ENCODE measurements around the gene BRAT1. TPM values are rescaled to one million over a fixed set of nuclear protein-coding genes. Genes with fewer than 3 reads are reported as not detected.

BRAT1 gene
- polyA plus RNA-seq, 3 donors from 2014 or later, result 15.0 to 42.4 (median 19.2) TPM

DNA sequence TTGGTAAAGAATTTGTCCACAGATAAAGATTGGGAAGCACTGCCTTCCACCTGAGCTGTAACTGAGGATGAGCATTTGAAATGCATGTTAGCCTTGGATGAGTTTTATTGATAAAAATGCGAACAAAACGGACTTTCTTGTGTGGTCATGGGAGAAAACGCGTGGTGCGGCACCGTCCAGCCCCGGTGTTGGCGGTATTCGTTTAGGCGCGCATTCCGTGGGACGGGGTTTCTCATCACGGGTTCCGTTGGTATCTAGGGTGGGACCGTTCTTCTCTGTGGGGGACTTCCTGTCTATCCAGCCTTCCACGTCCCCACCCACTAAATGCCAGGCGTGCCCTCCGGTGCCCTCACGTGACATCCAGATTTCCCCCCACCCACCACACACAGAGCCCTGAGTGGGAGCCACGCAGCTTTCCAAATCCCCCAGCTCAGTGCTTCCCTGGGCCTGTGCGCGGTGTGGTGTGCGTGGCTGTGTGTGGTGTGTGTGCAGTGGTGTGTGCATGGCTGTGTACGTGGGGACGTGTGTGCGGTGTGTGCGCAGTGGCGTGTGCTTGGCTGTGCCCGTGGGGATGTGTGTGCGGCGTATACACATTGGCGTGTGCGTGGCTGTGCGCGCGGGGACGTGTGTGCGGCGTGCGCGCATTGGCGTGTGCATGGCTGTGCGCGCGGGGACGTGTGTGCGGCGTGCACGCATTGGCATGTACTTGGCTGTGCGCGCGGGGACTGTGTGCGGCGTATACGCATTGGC lies 21.6 kb upstream of the BRAT1 start:
- no peaks in the 10 kb centered on the region for H3K9me3 Mint-ChIP-seq
- peaks cover 19 to 20% of the 10 kb centered on the region in 2 donors for H3K4me1 Mint-ChIP-seq
- DNase-seq, result no peak
- peaks cover 5 to 23% (median 23%) of the 10 kb centered on the region in 3 donors for H3K36me3 Mint-ChIP-seq
- H3K27ac Mint-ChIP-seq, result no peak overlapping the region
- peaks cover 0 to 6% (median 2%) of the 10 kb centered on the region in 3 donors for H3K27me3 Mint-ChIP-seq (ENCODE audit: low read depth in 3 of 3)
- H3K4me3 Mint-ChIP-seq, result no peak overlapping the region

DNA sequence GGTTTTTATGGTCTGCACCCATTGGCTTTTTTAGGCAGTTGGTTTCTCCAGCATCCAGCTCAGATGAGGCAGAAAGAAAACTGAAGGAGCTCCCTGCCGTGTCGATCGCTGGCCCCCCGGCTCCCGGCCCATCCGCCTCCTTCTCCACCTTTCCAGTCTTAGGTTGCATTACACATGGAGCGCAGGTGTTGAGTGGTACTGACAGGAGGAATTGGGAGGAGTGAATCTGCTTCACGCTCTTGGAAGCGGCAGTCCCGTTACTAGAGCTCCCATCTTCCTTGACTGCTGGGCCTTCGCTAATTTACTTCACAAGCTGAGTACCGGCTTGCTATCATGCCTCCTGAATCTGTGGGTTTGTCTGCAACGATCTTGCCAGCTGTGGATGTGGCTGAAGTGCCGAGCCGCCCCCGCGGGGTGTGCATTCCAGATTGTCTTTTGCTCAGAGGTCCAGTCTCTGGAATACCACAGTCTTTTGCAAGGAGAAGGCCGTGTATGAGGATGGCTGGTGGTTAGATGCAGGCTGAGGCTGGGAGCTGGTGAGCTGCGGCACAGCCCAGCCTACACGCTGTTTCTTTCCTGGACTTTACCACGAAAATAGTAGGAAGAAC lies 20.5 kb upstream of the BRAT1 start:
- Mint-ChIP-seq H3K4me3 (no peak overlapping the region), H3K4me1 (peaks cover 19 to 20% of the 10 kb centered on the region in 2 donors), H3K9me3 (no peaks in the 10 kb centered on the region), H3K27me3 (ENCODE audit: low read depth in 3 of 3) (peaks cover 0 to 6% (median 2%) of the 10 kb centered on the region in 3 donors), H3K27ac (no peak overlapping the region), H3K36me3 (peaks cover 5 to 28% (median 23%) of the 10 kb centered on the region in 3 donors)
- no peak for DNase-seq

DNA sequence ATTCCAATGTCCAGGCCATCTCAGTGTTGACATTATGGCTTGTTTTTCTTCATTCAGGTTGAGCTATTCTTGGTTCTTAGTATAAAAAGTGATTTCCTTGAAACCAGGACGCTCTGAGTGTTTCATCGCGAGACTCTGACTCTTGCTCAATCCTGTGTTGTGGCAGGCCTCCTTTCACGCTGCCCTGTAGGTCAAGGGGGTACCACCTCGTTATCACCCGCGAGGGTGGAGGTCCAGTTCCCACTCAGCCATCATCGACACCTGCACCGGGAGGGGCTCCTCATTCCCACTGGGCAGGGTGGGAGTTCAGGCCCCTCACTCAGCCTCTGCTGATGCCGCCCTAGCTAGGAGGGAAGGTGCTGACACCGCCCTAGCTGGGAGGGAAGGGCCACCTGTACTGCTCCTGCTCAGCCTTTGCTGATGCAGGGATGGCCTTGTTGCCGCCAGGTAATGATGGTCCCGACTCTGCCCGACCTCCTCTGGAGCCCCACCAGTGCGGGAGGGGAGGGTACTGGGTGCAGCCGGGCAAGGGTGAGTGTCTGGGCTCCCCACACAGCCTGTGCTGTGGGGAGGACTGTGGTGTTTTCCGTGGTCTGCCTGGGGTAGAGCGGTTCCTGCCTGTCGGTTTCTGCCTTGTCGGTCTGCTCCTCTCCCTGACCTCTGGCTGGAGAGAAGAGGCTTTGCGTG lies 19.9 kb upstream of the BRAT1 start:
- Mint-ChIP-seq H3K4me3 (no peak overlapping the region), H3K27ac (no peak overlapping the region), H3K9me3 (no peaks in the 10 kb centered on the region), H3K36me3 (peaks cover 7 to 28% (median 23%) of the 10 kb centered on the region in 3 donors), H3K27me3 (ENCODE audit: low read depth in 3 of 3) (peaks cover 0 to 6% (median 2%) of the 10 kb centered on the region in 3 donors), H3K4me1 (peaks cover 19 to 20% of the 10 kb centered on the region in 2 donors)
- no peak for DNase-seq

DNA sequence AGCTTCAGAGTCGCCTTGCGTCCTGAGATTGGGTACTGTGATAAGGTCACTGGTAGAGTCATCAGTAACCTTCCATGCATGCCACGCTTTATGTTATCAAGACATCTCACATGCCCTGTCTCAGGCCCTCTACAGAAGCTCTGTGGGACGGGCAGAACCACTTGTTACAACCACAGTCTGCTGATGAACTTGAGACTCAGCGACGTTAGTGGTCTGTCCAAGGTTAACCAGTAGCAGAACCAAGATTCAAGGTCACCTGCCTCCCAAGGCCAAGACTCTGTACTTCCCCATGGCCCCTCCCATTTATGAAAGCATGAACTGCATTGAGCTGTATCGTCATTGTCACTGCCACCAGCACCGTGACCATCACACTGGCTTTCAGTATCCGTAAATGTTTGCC lies 18.4 kb upstream of the BRAT1 start:
- Mint-ChIP-seq H3K36me3 (peaks cover 13 to 22% (median 15%) of the 10 kb centered on the region in 3 donors), H3K4me3 (no peak overlapping the region), H3K4me1 (peaks cover 19 to 20% of the 10 kb centered on the region in 2 donors), H3K27ac (peak overlapping the region in 5 of 6 donors; percentile 52 to 87 (median 74)), H3K9me3 (no peaks in the 10 kb centered on the region), H3K27me3 (ENCODE audit: low read depth in 3 of 3) (peaks cover 0 to 7% (median 2%) of the 10 kb centered on the region in 3 donors)
- peak; percentile 41 to 58 (median 46) for DNase-seq

DNA sequence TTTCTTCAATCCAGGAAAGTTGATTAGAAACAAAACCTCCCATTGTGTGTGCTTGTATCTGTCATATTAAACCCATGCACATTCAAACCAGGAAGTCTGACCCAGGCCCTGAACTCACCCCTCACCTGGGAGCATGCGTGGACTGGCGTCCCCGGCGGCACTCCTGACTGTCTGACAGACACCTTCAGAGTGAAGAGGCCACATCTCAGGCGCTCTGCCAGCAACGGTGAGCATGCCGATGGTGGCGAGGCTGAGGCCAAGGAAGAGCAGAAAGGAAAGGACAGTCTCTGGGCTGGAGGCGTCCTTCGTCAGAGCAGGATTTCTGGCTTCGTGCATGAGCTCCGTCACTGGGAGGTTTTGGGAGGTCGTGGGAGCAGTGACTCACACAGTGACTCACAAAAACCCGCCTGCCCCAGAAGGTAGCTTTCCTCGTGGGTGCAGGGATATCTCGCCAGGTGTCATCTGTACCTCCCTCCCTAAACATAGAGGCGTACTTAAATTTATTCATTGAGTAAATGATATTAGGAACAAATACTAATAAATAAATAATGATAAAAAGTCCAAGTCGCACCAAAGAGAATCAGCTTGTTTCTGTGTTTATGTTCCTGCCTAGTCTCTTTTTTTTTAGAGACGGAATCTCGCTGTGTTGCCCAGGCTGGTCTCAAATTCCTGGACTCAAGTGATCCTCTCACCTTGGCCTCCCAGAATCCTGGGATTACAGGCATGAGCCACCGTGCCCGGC lies 16.9 kb upstream of the BRAT1 start:
- Mint-ChIP-seq H3K9me3 (no peaks in the 10 kb centered on the region), H3K27me3 (ENCODE audit: low read depth in 3 of 3) (peaks cover 0 to 7% (median 2%) of the 10 kb centered on the region in 3 donors), H3K36me3 (peaks cover 13 to 22% (median 15%) of the 10 kb centered on the region in 3 donors), H3K4me1 (peaks cover 19 to 21% of the 10 kb centered on the region in 2 donors), H3K4me3 (no peak overlapping the region), H3K27ac (no peak overlapping the region)
- DNase-seq, result no peak

DNA sequence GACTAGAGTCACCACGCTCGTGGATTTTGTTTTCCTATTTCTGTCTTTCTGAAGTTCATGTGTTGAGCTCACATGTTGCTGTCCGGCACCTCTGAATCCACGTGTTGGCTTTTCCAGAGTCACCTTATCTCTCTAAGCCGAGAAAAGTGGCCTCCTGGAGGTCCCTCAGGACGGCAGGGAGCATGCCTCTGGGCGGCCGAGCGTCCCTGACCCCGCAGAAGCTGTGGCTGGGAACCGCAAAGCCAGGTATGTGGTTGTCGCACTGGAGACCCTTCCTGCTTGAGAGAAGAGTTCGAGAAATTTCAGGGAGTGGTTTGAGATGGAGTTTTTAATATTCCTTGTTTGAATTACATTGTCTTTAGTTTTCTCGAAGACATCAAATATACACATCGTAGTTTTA lies 16.1 kb upstream of the BRAT1 start:
- H3K36me3 Mint-ChIP-seq, result peaks cover 13 to 22% (median 15%) of the 10 kb centered on the region in 3 donors
- no peak overlapping the region for H3K4me3 Mint-ChIP-seq
- H3K27ac Mint-ChIP-seq, result no peak overlapping the region
- peaks cover 0 to 7% (median 0%) of the 10 kb centered on the region in 3 donors for H3K27me3 Mint-ChIP-seq (ENCODE audit: low read depth in 3 of 3)
- H3K4me1 Mint-ChIP-seq, result peaks cover 19 to 21% of the 10 kb centered on the region in 2 donors
- no peak for DNase-seq
- no peaks in the 10 kb centered on the region for H3K9me3 Mint-ChIP-seq

DNA sequence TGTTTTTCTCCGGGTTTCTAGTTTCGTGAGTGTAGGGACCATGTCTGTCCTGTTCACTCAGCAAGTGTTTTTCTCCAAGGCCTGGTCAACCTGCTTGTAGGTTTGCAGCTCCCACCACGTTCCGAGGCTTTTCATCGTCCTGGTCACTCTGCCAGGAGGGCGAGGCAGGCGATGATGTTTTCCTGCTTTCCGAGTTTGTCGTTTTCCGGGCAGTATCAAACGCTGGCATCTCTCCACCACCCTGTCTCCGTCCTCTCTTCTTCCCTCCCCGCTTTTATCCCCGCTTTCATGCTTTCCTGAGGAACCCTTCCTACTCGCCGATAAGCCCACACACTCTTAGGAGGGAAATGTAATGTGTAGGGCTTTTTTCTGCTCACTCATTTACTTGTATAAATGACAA lies 14.7 kb upstream of the BRAT1 start:
- no peak overlapping the region for H3K27ac Mint-ChIP-seq
- H3K4me3 Mint-ChIP-seq, result no peak overlapping the region

DNA sequence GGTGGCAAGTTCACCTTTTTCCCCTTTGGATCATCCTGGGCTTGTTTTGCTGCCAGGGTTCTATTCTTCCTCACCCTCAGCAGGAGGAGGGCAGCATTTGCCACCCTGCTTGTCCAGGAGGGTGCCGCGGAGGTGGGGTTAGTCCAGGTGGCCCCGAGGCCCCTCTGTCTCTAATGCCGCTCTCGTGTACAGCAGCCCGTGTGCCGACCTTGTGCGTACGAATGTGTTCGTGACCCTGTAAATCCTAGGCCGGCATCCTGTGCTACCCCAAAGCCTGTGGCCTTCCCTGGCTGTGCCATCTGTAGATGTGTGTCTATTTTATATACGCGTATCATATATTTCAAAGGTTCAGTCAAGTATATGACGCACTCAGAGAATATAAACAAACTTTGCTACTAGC lies 14.1 kb upstream of the BRAT1 start:
- no peaks in the 10 kb centered on the region for H3K9me3 Mint-ChIP-seq
- peaks cover 14 to 18% of the 10 kb centered on the region in 2 donors for H3K4me1 Mint-ChIP-seq
- no peak for DNase-seq
- peaks cover 0 to 4% (median 0%) of the 10 kb centered on the region in 3 donors for H3K27me3 Mint-ChIP-seq (ENCODE audit: low read depth in 3 of 3)
- H3K4me3 Mint-ChIP-seq, result no peak overlapping the region
- H3K27ac Mint-ChIP-seq, result no peak overlapping the region
- peaks cover 13 to 22% (median 15%) of the 10 kb centered on the region in 3 donors for H3K36me3 Mint-ChIP-seq

More for the DNA sequence above, 14.7 kb upstream of the BRAT1 start:
- Mint-ChIP-seq H3K36me3 (peaks cover 13 to 22% (median 15%) of the 10 kb centered on the region in 3 donors), H3K27me3 (ENCODE audit: low read depth in 3 of 3) (peaks cover 0 to 7% (median 0%) of the 10 kb centered on the region in 3 donors), H3K4me1 (peaks cover 18 to 19% of the 10 kb centered on the region in 2 donors), H3K9me3 (no peaks in the 10 kb centered on the region)
- DNase-seq, result no peak

DNA sequence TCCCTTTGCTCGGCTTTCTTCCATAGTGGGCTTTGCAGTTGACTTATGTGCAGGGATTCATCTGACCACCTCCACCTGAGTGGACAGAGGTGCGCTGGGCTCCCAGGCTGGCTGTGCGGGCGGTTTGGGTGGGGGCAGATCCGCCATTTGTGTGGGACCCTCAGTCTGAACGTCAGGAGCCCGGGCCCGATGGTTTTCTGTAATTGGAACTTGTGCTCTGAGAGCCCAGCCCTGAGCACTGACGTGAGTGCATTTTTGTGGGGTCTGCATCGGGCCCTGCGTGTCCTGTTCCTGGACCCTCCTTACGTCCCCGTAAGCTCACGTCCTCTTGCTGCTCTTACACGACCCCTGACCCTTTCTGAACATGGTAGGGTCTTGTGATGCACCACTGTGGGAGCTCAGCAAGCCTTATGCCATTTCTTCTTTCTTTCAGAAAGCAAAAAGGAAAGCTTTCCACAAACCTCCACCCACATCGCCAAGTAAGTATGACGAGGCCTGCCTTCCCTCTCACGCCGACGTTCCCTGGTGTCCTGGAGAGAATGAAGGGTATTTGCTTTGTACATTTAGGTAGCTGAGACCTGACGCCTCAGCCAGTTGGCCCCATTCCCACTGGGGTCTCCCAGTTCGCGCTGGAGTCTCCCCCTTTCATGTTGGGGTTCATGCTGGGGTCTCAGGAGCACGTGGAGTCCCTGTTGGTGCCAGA lies 13.3 kb upstream of the BRAT1 start:
- no peak overlapping the region for H3K27ac Mint-ChIP-seq
- peaks cover 8 to 15% (median 10%) of the 10 kb centered on the region in 3 donors for H3K36me3 Mint-ChIP-seq
- peaks cover 7 to 11% of the 10 kb centered on the region in 2 donors for H3K4me1 Mint-ChIP-seq
- peaks cover 0 to 3% (median 0%) of the 10 kb centered on the region in 3 donors for H3K27me3 Mint-ChIP-seq (ENCODE audit: low read depth in 3 of 3)
- no peaks in the 10 kb centered on the region for H3K9me3 Mint-ChIP-seq
- no peak for DNase-seq
- no peak overlapping the region for H3K4me3 Mint-ChIP-seq

DNA sequence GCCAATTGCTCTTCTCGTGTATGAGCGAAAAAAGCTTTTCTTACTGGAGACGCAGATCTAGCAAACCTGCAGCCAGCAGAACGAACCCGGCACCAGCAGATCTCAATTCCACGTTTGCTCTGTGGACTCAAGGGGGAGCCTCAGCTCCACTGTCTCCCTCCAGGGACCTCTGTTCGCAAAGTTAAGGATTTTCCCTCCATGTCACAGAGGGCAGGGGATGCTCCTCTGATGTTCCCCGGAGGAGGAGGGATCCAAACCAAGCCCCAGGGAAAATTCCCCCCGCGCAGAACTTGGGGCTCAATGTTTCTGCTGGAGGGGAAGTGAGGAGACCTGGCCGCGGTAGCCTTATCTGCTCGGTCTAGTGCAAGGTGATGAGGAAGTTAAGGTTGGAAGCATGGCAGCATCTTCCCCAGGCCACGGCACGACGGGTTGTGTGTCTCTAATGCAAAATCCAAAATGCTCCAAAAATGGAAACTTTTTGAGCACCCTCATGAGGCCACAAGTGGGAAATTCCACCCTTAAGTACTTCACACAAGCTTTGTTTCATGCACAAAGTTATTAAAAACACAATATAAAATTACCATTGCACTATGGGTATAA lies 12.5 kb upstream of the BRAT1 start:
- H3K4me1 Mint-ChIP-seq, result peaks cover 0 to 5% of the 10 kb centered on the region in 2 donors
- H3K27ac Mint-ChIP-seq, result no peak overlapping the region
- no peak for DNase-seq
- peaks cover 3 to 8% (median 7%) of the 10 kb centered on the region in 3 donors for H3K36me3 Mint-ChIP-seq
- peaks cover 0 to 3% (median 0%) of the 10 kb centered on the region in 3 donors for H3K27me3 Mint-ChIP-seq (ENCODE audit: low read depth in 3 of 3)
- no peak overlapping the region for H3K4me3 Mint-ChIP-seq
- no peaks in the 10 kb centered on the region for H3K9me3 Mint-ChIP-seq

DNA sequence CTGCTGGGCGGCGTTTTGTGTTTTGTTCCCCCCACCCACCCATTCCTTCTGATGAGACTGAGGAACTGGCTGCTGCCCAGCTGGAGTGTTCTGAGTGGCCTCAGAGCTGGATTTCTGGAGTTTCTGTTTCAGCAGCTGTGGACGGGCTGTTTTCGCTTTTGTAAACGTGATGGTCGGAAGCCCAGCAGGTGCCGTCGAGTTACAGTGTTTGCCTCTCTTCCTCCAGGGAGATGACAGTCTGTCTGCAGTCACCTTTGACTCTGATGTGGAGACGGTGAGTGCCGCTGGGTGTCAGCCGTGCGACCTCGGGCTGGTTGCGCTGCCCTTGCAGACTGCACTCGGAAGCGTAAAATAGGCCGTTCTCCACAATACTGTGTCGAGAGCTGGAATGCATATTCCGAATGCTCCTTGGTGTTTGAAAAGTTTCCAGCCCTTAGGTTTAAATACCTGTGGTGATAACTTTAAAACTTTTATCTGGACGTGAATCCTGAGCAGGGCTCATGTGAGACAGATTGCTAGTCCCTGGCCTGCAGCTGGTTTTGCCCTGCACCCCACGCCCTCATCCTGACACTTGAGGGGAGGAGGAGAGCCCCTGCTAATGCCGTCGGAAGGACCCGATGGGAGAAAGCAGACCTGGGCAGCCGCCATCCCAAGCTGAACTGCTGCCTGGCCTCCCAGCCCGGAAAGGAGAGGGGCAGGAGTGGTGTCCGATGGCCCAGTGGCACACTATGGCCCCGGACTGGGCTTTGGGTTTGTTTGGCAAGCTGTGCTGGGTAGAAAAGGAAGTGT lies 11.8 kb upstream of the BRAT1 start:
- no peak for DNase-seq
- H3K27ac Mint-ChIP-seq, result no peak overlapping the region
- H3K9me3 Mint-ChIP-seq, result no peaks in the 10 kb centered on the region
- H3K27me3 Mint-ChIP-seq (ENCODE audit: low read depth in 3 of 3), result peaks cover 0 to 3% (median 0%) of the 10 kb centered on the region in 3 donors
- no peak overlapping the region for H3K4me3 Mint-ChIP-seq
- peaks cover 2 to 8% (median 7%) of the 10 kb centered on the region in 3 donors for H3K36me3 Mint-ChIP-seq
- peaks cover 1 to 5% of the 10 kb centered on the region in 2 donors for H3K4me1 Mint-ChIP-seq

DNA sequence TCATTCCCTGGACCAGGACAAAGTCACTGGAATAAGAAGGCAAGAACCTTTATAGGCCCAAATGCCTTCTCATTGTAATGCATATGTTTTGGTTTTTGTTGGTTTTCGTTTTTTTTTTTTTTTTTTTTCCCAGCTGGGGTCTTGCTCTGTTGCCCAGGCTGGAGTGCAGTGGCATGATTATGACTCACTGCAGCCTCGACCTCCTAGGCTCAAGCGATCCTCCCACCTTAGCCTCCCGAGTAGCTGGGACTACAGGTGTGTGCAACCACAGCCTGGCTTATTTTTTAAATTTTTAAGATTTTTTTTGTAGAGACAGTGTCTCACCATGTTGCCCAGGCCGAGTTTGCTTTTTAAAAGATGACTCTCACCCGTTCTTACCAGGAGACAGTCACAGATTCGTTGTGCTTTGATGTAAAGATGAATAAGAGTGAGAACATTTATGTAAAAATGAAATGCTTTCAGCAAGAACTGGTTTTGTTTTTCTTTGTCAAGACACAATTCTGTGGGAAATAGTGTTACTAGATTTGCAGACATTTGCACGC lies 11.1 kb upstream of the BRAT1 start:
- Mint-ChIP-seq H3K27ac (no peak overlapping the region), H3K36me3 (peaks cover 0 to 8% (median under 1%) of the 10 kb centered on the region in 3 donors), H3K27me3 (ENCODE audit: low read depth in 3 of 3) (peaks cover 0 to 3% (median 0%) of the 10 kb centered on the region in 3 donors), H3K9me3 (no peaks in the 10 kb centered on the region), H3K4me3 (no peak overlapping the region), H3K4me1 (peaks cover 5 to 6% of the 10 kb centered on the region in 2 donors)
- no peak for DNase-seq
